ENCODE measurements around the gene SLC39A1. TPM values are rescaled to one million over a fixed set of nuclear protein-coding genes. Genes with fewer than 3 reads are reported as not detected.
"Not testable (repeated sequence)": the region's sequence is repeated elsewhere in the genome, so short reads cannot be mapped to it uniquely, and the experiment has no call there.

Gene SLC39A1
- 104 and 126 TPM in 2 replicates for total RNA-seq (2014; rRNA removed; shearing (Covaris generic))
- 85.1 and 85.5 TPM in 2 replicates for polyA plus RNA-seq (2015; cell fraction: cytosol; rRNA removed)
- 44.6 and 45.3 TPM in 2 replicates for polyA plus RNA-seq (2015; cell fraction: nucleus; rRNA removed)

- DNase-seq (ENCODE audit: low read depth) = peak; percentile 95
Observed at GRCh38 chr1:153963030-153963849, at the start of gene SLC39A1. TSS of gene SLC39A1 (minus strand) at chr1:153963537. CDS start at chr1:153962715, 822 bp downstream.

GRCh38 chr1:154012543-154012942 is 49.2 kb upstream of the SLC39A1 start:
- DNase-seq (ENCODE audit: low read depth) = not testable (repeated sequence)

GRCh38 chr1:154012129-154012528 is 48.8 kb upstream of the SLC39A1 start:
- no peak for DNase-seq (ENCODE audit: low read depth)

- DNase-seq (ENCODE audit: low read depth) = no peak
Observed at GRCh38 chr1:154006136-154006535, 42.8 kb upstream of the SLC39A1 start.

- DNase-seq (ENCODE audit: low read depth) = no peak
Observed at GRCh38 chr1:154000420-154000819, 37.1 kb upstream of the SLC39A1 start.

GRCh38 chr1:153996882-153997281 is 33.5 kb upstream of the SLC39A1 start:
- not testable (repeated sequence) for DNase-seq (ENCODE audit: low read depth)

- no peak for DNase-seq (ENCODE audit: low read depth)
Observed at GRCh38 chr1:153995640-153996039, 32.3 kb upstream of the SLC39A1 start.

- no peak for DNase-seq (ENCODE audit: low read depth)
Observed at GRCh38 chr1:153995202-153995601, 31.9 kb upstream of the SLC39A1 start.

GRCh38 chr1:153991806-153992205 is 28.5 kb upstream of the SLC39A1 start:
- DNase-seq (ENCODE audit: low read depth) = no peak

- DNase-seq (ENCODE audit: low read depth) = no peak
Observed at GRCh38 chr1:153991151-153991630, 27.9 kb upstream of the SLC39A1 start.

- peak; percentile 92 for DNase-seq (ENCODE audit: low read depth)
Observed at GRCh38 chr1:153990468-153991150, 27.3 kb upstream of the SLC39A1 start, which contains the start of gene RPS27. TSS of gene RPS27 (plus strand) at chr1:153990762. CDS start at chr1:153990797, 35 bp downstream.

- no peak for DNase-seq (ENCODE audit: low read depth)
Observed at GRCh38 chr1:153987621-153988020, 24.3 kb upstream of the SLC39A1 start.

- peak; percentile 74 for DNase-seq (ENCODE audit: low read depth)
Observed at GRCh38 chr1:153985941-153986761, 22.8 kb upstream of the SLC39A1 start, which contains the start of gene RAB13. TSS of gene RAB13 (minus strand) at chr1:153986339. CDS start at chr1:153986236, 103 bp downstream.

GRCh38 chr1:153985341-153985912 is 22.1 kb upstream of the SLC39A1 start:
- peak; percentile 84 for DNase-seq (ENCODE audit: low read depth)

GRCh38 chr1:153984123-153984894 is 21.0 kb upstream of the SLC39A1 start:
- DNase-seq (ENCODE audit: low read depth) = no peak

- DNase-seq (ENCODE audit: low read depth) = not testable (repeated sequence)
Observed at GRCh38 chr1:153981735-153982134, 18.4 kb upstream of the SLC39A1 start.

- DNase-seq (ENCODE audit: low read depth) = not testable (repeated sequence)
Observed at GRCh38 chr1:153979091-153979490, 15.8 kb upstream of the SLC39A1 start.

- no peak for DNase-seq (ENCODE audit: low read depth)
Observed at GRCh38 chr1:153978274-153978909, 15.1 kb upstream of the SLC39A1 start.
